HEK293 (cell line): ENCODE data around the gene SLC25A45.

Experiments
- CTCF ChIA-PET: fragments of 350-600 bp; formaldehyde crosslinking; extraction: SDS; loops from one replicate; lab custom pipeline; 2021; ENCODE audit warnings: antibody characterized with exemption; lab: Yijun Ruan, JAX
- POLR2A ChIA-PET: fragments of 300-600 bp; formaldehyde crosslinking; extraction: SDS; loops from one replicate; lab custom pipeline; 2020; ENCODE audit warnings: antibody characterized with exemption, inconsistent platforms; lab: Yijun Ruan, JAX
- H3K27ac ChIP-seq: fragments of 200-500 bp; sonication (Bioruptor generic); 2 replicates; pipeline ENCODE4 v1.5.1; 2014; ENCODE audit warnings: low read depth, low read length, control low read depth, inconsistent platforms; ENCODE audit errors: extremely low read depth
- H3K36me3 ChIP-seq, 2 experiments: fragments of 200-500 bp in 1 of 2; sonication (Bioruptor generic) in 1 of 2; 1 replicate in 1 of 2; 2 replicates in 1 of 2; pipeline ENCODE4 v1.5.1; 2014 to 2017; ENCODE audit warnings: inconsistent platforms in 2 of 2, low read length in 2 of 2; ENCODE audit not compliant: control insufficient read depth in 2 of 2, insufficient read depth in 1 of 2
- H3K4me1 ChIP-seq: fragments of 200-500 bp; sonication (Bioruptor generic); 2 replicates; pipeline ENCODE4 v1.5.1; 2014; ENCODE audit warnings: mild to moderate bottlenecking, low read length, inconsistent platforms; ENCODE audit not compliant: control insufficient read depth, insufficient read depth
- H3K4me3 ChIP-seq: 2 replicates; pipeline ENCODE4 v1.5.1; 2011; ENCODE audit warnings: low read depth, mild to moderate bottlenecking, control low read depth, low read length, moderate library complexity
- H3K9me3 ChIP-seq: fragments of 200-500 bp; sonication (Bioruptor generic); 2 replicates; pipeline ENCODE4 v1.5.1; 2014; ENCODE audit warnings: low read depth, low read length, inconsistent platforms; ENCODE audit not compliant: control insufficient read depth, insufficient read depth
- HIC1 ChIP-seq: fragments of 450-650 bp; formaldehyde crosslinking; IDR thresholded peaks from 2 replicates; pipeline ENCODE4 v1.5.1; 2016; ENCODE audit warnings: missing biosample characterization, missing genetic modification characterization
- IKZF3 ChIP-seq: fragments of 450-650 bp; IDR thresholded peaks from 2 replicates; pipeline ENCODE4 v1.5.0; 2018; ENCODE audit warnings: missing biosample characterization, mild to moderate bottlenecking, missing genetic modification characterization, moderate library complexity
- KLF8 ChIP-seq: fragments of 450-650 bp; formaldehyde crosslinking; IDR thresholded peaks from 2 replicates; pipeline ENCODE4 v1.5.1; 2016; ENCODE audit warnings: missing biosample characterization, missing genetic modification characterization
- ZBTB11 ChIP-seq: fragments of 450-650 bp; formaldehyde crosslinking; conservative IDR thresholded peaks from 2 replicates; pipeline ENCODE4 v1.5.1; 2016; ENCODE audit warnings: low read depth, missing biosample characterization, missing genetic modification characterization
- ZBTB17 ChIP-seq: fragments of 450-650 bp; formaldehyde crosslinking; IDR thresholded peaks from 2 replicates; pipeline ENCODE4 v1.5.1; 2016; ENCODE audit warnings: missing biosample characterization, missing genetic modification characterization
- ZBTB20 ChIP-seq: fragments of 450-650 bp; formaldehyde crosslinking; IDR thresholded peaks from 2 replicates; pipeline ENCODE4 v1.5.1; 2016; ENCODE audit warnings: missing biosample characterization, missing genetic modification characterization
- ZEB2 ChIP-seq: fragments of 450-650 bp; formaldehyde crosslinking; IDR thresholded peaks from 2 replicates; pipeline ENCODE4 v1.5.1; 2016; ENCODE audit warnings: missing biosample characterization, missing genetic modification characterization
- ZNF132 ChIP-seq: fragments of 450-650 bp; formaldehyde crosslinking; IDR thresholded peaks from 2 replicates; pipeline ENCODE4 v1.5.1; 2017; ENCODE audit warnings: missing biosample characterization, missing genetic modification characterization, borderline replicate concordance
- ZNF175 ChIP-seq: fragments of 450-650 bp; formaldehyde crosslinking; IDR thresholded peaks from 2 replicates; pipeline ENCODE4 v1.5.1; 2016; ENCODE audit warnings: missing biosample characterization, missing genetic modification characterization
- ZNF18 ChIP-seq: fragments of 450-650 bp; formaldehyde crosslinking; IDR thresholded peaks from 2 replicates; pipeline ENCODE4 v1.5.1; 2016; ENCODE audit warnings: missing biosample characterization, missing genetic modification characterization
- ZNF202 ChIP-seq: fragments of 450-650 bp; formaldehyde crosslinking; IDR thresholded peaks from 2 replicates; pipeline ENCODE4 v1.5.1; 2016; ENCODE audit warnings: missing biosample characterization, missing genetic modification characterization, borderline replicate concordance
- ZNF398 ChIP-seq: fragments of 450-650 bp; formaldehyde crosslinking; IDR thresholded peaks from 2 replicates; pipeline ENCODE4 v1.5.1; 2017; ENCODE audit warnings: missing biosample characterization, missing genetic modification characterization
- ZNF433 ChIP-seq: fragments of 450-650 bp; formaldehyde crosslinking; IDR thresholded peaks from 2 replicates; pipeline ENCODE4 v1.5.1; 2016; ENCODE audit warnings: missing biosample characterization, missing genetic modification characterization, low read depth
- ZNF544 ChIP-seq: fragments of 450-650 bp; formaldehyde crosslinking; IDR thresholded peaks from 2 replicates; pipeline ENCODE4 v1.5.0; 2017; ENCODE audit warnings: missing biosample characterization, missing genetic modification characterization
- ZNF596 ChIP-seq: fragments of 450-650 bp; IDR thresholded peaks from 2 replicates; pipeline ENCODE4 v1.5.0; 2018; ENCODE audit warnings: missing biosample characterization, mild to moderate bottlenecking, missing genetic modification characterization, moderate library complexity
- ZNF600 ChIP-seq: fragments of 450-650 bp; formaldehyde crosslinking; IDR thresholded peaks from 2 replicates; pipeline ENCODE4 v1.5.1; 2016; ENCODE audit warnings: missing biosample characterization, missing genetic modification characterization
- ZNF624 ChIP-seq: fragments of 450-650 bp; formaldehyde crosslinking; IDR thresholded peaks from 2 replicates; pipeline ENCODE4 v1.5.1; 2017; ENCODE audit warnings: missing biosample characterization, missing genetic modification characterization
- ZNF792 ChIP-seq: fragments of 450-650 bp; formaldehyde crosslinking; IDR thresholded peaks from 2 replicates; pipeline ENCODE4 v1.5.1; 2016; ENCODE audit warnings: missing biosample characterization, missing genetic modification characterization
- ZNF843 ChIP-seq: fragments of 450-650 bp; formaldehyde crosslinking; IDR thresholded peaks from 2 replicates; pipeline ENCODE4 v1.5.1; 2016; ENCODE audit warnings: missing biosample characterization, missing genetic modification characterization
- TF ChIP-seq, protein P1 (sequence below): fragments of 450-650 bp; formaldehyde crosslinking; IDR thresholded peaks from 2 replicates; pipeline ENCODE4 v1.5.1; 2016; ENCODE audit warnings: missing biosample characterization, missing genetic modification characterization
- TF ChIP-seq, protein P2 (sequence below): fragments of 450-650 bp; IDR thresholded peaks from 2 replicates; pipeline ENCODE4 v1.5.1; 2018; ENCODE audit warnings: missing biosample characterization, mild to moderate bottlenecking, missing genetic modification characterization

SLC25A45 gene

DNA sequence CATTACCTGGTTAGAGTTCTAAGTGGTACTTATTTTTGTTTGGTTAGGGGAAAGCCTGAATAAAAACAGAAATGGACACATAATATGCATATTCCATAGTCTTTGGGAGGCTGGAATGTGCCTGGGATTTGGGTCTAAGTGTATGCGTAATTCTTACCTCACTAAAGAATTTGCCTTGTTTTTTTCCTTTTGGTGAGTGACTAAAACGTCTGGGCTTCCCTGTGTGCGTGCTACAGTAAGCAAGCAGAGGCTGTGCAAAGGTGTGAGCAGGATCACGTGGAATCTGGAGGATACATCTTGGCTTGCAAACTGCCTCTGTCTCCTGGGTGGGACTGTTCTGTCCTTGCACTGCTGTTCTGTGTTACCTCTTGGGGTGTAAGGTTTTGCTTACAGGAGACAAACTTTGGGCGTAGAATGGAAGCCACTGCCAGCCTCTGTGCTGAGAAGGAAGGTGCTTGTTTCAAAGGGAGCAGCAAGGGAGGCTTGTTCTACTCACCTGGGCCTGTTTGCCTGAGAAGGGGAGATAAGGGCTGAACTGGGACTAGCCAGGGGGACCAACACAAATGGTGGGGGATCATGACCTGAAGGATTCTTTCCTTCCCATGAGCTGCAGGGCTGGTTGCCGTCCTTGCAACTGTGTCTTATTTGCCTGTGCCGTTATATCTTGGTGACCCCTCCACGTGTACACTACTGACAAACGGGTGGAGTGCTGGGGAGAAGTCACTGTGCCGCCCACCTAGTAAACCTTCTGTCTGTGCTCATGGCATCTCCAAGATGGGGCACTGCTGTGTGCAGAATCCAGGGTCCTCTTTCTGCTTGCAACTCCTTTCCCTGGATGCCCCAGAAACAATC is 44.6 kb upstream of the SLC25A45 start (continued):
- 0 out of 2 replicates have a peak, but pooled peaks have one; percentile 6 for TF ChIP-seq ZNF398
- TF ChIP-seq ZNF596 (tag by site-specific recombination) = no peak
- TF ChIP-seq ZNF132 = no peak
- peak; percentile 45; the same call in 1 of the 2 replicates for TF ChIP-seq ZBTB20 (tag by site-specific recombination)
- no peak for TF ChIP-seq ZNF792 (tag by site-specific recombination)
- 0 out of 2 replicates have a peak, but pooled peaks have one; percentile 10 for TF ChIP-seq ZNF18 (tag by site-specific recombination)
- peak; percentile 54; the same call in 1 of the 2 replicates for TF ChIP-seq IKZF3
- TF ChIP-seq ZBTB17 (tag by site-specific recombination) = peak; percentile 88
- TF ChIP-seq ZNF600 (tag by site-specific recombination) = peak; percentile 77
- TF ChIP-seq ZNF175 (tag by site-specific recombination) = no peak
- no peak for TF ChIP-seq ZNF544
- TF ChIP-seq, protein P1, sequence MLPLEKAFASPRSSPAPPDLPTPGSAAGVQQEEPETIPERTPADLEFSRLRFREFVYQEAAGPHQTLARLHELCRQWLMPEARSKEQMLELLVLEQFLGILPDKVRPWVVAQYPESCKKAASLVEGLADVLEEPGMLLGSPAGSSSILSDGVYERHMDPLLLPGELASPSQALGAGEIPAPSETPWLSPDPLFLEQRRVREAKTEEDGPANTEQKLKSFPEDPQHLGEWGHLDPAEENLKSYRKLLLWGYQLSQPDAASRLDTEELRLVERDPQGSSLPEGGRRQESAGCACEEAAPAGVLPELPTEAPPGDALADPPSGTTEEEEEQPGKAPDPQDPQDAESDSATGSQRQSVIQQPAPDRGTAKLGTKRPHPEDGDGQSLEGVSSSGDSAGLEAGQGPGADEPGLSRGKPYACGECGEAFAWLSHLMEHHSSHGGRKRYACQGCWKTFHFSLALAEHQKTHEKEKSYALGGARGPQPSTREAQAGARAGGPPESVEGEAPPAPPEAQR (tag by site-specific recombination) = no peak
- TF ChIP-seq ZEB2 (tag by site-specific recombination) = 0 out of 2 replicates have a peak, but pooled peaks have one; percentile 10

DNA sequence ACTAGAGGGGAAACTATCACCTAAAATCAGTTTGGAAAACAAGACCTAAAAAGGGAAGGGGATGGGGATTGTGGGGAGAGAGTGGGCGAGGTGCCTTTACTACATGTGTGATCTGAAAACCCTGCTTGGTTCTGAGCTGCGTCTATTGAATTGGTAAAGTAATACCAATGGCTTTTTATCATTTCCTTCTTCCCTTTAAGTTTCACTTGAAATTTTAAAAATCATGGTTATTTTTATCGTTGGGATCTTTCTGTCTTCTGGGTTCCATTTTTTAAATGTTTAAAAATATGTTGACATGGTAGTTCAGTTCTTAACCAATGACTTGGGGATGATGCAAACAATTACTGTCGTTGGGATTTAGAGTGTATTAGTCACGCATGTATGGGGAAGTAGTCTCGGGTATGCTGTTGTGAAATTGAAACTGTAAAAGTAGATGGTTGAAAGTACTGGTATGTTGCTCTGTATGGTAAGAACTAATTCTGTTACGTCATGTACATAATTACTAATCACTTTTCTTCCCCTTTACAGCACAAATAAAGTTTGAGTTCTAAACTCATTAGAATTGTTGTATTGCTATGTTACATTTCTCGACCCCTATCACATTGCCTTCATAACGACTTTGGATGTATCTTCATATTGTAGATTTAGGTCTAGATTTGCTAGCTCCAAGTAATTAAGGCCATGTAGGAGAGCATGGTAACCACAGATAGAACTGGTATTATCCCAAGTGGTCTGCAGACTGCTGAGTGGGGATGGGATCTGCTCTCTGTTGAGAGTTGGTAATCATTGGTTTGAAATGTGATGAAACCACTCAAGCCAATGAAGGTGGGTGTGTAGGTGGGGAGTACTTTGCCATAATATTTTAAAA is 43.8 kb upstream of the SLC25A45 start:
- H3K4me3 ChIP-seq = peak overlapping the region; percentile 68
- POLR2A ChIA-PET = interaction anchor here (0.5 to 16.9 kb wide), 3 partner anchors 45 to 73 kb away, joined by 3 to 1129 read pairs (median 110); partner anchors contain the start of genes MALAT1 and SLC25A45
- H3K9me3 ChIP-seq = no peaks in the 10 kb centered on the region
- CTCF ChIA-PET = interaction anchor here (0.6 to 0.9 kb wide), 3 partner anchors 11 to 622 kb away, joined by 3 read pairs; partner anchors contain the start of gene MALAT1
- no peaks in the 10 kb centered on the region for H3K4me1 ChIP-seq
- H3K27ac ChIP-seq = peak overlapping the region; percentile 12
- H3K36me3 ChIP-seq = peaks cover 0 to 58% of the 10 kb centered on the region in 2 experiments; a peak in 1 of 3 replicates
- TF ChIP-seq KLF8 (no peak), ZBTB11 (tag by site-specific recombination) (no peak), ZNF843 (tag by site-specific recombination) (no peak), ZNF624 (tag by site-specific recombination) (no peak), ZEB2 (tag by site-specific recombination) (peak; percentile 36), ZNF202 (tag by site-specific recombination) (no peak), ZNF600 (tag by site-specific recombination) (peak; percentile 55), HIC1 (tag by site-specific recombination) (peak; percentile 47; the same call in 1 of the 2 replicates), ZNF433 (tag by site-specific recombination) (no peak)
- TF ChIP-seq, protein P2, sequence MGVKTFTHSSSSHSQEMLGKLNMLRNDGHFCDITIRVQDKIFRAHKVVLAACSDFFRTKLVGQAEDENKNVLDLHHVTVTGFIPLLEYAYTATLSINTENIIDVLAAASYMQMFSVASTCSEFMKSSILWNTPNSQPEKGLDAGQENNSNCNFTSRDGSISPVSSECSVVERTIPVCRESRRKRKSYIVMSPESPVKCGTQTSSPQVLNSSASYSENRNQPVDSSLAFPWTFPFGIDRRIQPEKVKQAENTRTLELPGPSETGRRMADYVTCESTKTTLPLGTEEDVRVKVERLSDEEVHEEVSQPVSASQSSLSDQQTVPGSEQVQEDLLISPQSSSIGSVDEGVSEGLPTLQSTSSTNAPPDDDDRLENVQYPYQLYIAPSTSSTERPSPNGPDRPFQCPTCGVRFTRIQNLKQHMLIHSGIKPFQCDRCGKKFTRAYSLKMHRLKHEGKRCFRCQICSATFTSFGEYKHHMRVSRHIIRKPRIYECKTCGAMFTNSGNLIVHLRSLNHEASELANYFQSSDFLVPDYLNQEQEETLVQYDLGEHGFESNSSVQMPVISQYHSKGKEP (tag by site-specific recombination) = 0 out of 2 replicates have a peak, but pooled peaks have one; percentile 24
